Measurements from ENCODE around the gene GPR155. TPM values are rescaled to one million over a fixed set of nuclear protein-coding genes. Genes with fewer than 3 reads are reported as not detected.

Gene GPR155
- polyA plus RNA-seq, 1 donor (not counting 4 experiments of a cell fraction or from before 2014, with no cell fraction given), result 15.7 TPM

GRCh38 chr2:174439323-174439722, 47.5 kb downstream of the GPR155 start:
- no peak overlapping the region for H3K27ac ChIP-seq (ENCODE audit: control insufficient read depth, insufficient read depth, low read length)
- dilution Hi-C loops (cut with MboI; ENCODE audit: extremely low pct_ligation_motif_present, low sequenced_read_pairs), result no loop called here
- H3K4me3 ChIP-seq (ENCODE audit: control insufficient read depth in 2 of 3, extremely low read depth in 1 of 3, insufficient read depth in 2 of 3, low read depth in 1 of 3, low read length in 3 of 3), result no peak overlapping the region
- peaks cover 10% of the 10 kb centered on the region for H3K4me1 ChIP-seq (ENCODE audit: control insufficient read depth, extremely low read depth, insufficient read depth, low read length)
- H2AFZ ChIP-seq (ENCODE audit: control insufficient read depth, low read length), result no peak overlapping the region
- peaks cover 0 to 3% of the 10 kb centered on the region in 2 experiments for H3K36me3 ChIP-seq (ENCODE audit: control insufficient read depth in 2 of 2, extremely low read depth in 1 of 2, insufficient read depth in 2 of 2, low read length in 2 of 2)
- no peaks in the 10 kb centered on the region for H3K9me3 ChIP-seq (ENCODE audit: control insufficient read depth, low read depth, low read length)
- no peak overlapping the region for H3K4me2 ChIP-seq (ENCODE audit: control insufficient read depth, extremely low read depth, insufficient read depth, low read depth, low read length)
- no peak overlapping the region for H3K9ac ChIP-seq (ENCODE audit: control insufficient read depth, extremely low read depth, insufficient read depth, low read length)
- H3K79me2 ChIP-seq (ENCODE audit: control insufficient read depth, insufficient read depth, low read length), result no peaks in the 10 kb centered on the region
- no peaks in the 10 kb centered on the region for H4K20me1 ChIP-seq (ENCODE audit: control insufficient read depth, extremely low read depth, insufficient read depth, low read length)
- TF ChIP-seq CTCF (optimal IDR thresholded peaks at IDR 0.05 in 1 of 3, IDR thresholded peaks at IDR 0.05 in 1 of 3, conservative IDR thresholded peaks at IDR 0.05 in 1 of 3; ENCODE audit: extremely low read depth in 1 of 3, insufficient read depth in 2 of 3, low read length in 3 of 3) (no peak), EZH2 (IDR thresholded peaks at IDR 0.05; ENCODE audit: low read length) (no peak)
- no peak for FAIRE-seq
- H3K9me1 ChIP-seq (ENCODE audit: control insufficient read depth, extremely low read depth, insufficient read depth, low read length), result no peaks in the 10 kb centered on the region
- no peaks in the 10 kb centered on the region for H3K27me3 ChIP-seq (ENCODE audit: control insufficient read depth, extremely low read depth, insufficient read depth, low read length)
- no peak for DNase-seq (ENCODE audit: low read depth, low spot score)

DNA sequence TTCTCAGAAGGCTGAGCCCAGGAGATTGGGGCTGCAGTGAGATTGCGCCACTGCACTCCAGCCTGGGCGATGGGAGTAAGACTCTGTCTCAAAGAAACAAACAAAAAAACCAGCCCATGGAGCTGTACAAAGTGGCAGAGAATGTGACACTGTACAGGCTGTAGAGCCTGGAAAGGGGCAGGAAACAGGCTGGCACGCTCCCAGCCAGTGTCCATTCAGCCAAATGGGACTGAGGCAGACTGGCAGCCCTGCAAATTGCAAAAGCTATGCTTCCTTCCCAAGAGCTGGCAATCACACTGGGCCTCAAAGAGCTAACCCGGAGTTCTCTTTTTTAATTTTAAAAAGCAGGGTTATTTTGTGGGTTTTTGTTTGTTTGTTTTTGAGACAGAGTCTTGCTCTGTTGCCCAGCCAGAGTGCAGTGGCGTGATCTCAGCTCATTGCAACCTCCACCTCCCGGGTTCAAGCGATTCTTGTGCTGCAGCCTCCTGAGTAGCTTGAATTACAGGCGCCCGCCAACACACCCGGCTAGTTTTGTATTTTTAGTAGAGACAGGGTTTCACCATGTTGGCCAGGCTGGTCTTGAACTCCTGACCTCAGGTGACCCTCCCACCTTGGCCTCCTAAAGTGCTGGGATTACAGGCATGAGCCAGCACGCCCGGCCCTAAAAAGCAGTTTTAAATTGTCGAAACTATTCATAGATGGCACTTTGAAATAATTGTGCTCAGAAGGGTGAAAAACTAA, 48.5 kb downstream of the GPR155 start:
- Histone ChIP-seq H3K27ac (ENCODE audit: control insufficient read depth, insufficient read depth, low read length) (no peak overlapping the region), H3K36me3 (ENCODE audit: control insufficient read depth in 2 of 2, extremely low read depth in 1 of 2, insufficient read depth in 2 of 2, low read length in 2 of 2) (peaks cover 0 to 3% of the 10 kb centered on the region in 2 experiments), H3K4me3 (ENCODE audit: control insufficient read depth in 2 of 3, extremely low read depth in 1 of 3, insufficient read depth in 2 of 3, low read depth in 1 of 3, low read length in 3 of 3) (no peak overlapping the region), H3K4me2 (ENCODE audit: control insufficient read depth, extremely low read depth, insufficient read depth, low read depth, low read length) (no peak overlapping the region), H2AFZ (ENCODE audit: control insufficient read depth, low read length) (no peak overlapping the region), H3K4me1 (ENCODE audit: control insufficient read depth, extremely low read depth, insufficient read depth, low read length) (peaks cover 10% of the 10 kb centered on the region), H3K9me1 (ENCODE audit: control insufficient read depth, extremely low read depth, insufficient read depth, low read length) (no peaks in the 10 kb centered on the region), H4K20me1 (ENCODE audit: control insufficient read depth, extremely low read depth, insufficient read depth, low read length) (no peaks in the 10 kb centered on the region), H3K9me3 (ENCODE audit: control insufficient read depth, low read depth, low read length) (no peaks in the 10 kb centered on the region), H3K9ac (ENCODE audit: control insufficient read depth, extremely low read depth, insufficient read depth, low read length) (no peak overlapping the region), H3K79me2 (ENCODE audit: control insufficient read depth, insufficient read depth, low read length) (no peaks in the 10 kb centered on the region), H3K27me3 (ENCODE audit: control insufficient read depth, extremely low read depth, insufficient read depth, low read length) (no peaks in the 10 kb centered on the region)
- dilution Hi-C loops (cut with MboI; ENCODE audit: extremely low pct_ligation_motif_present, low sequenced_read_pairs), result no loop called here
- no peak for DNase-seq (ENCODE audit: low read depth, low spot score)
- no peak for FAIRE-seq
- no peak for TF ChIP-seq EZH2 (IDR thresholded peaks at IDR 0.05; ENCODE audit: low read length)
- TF ChIP-seq CTCF (optimal IDR thresholded peaks at IDR 0.05 in 1 of 3, IDR thresholded peaks at IDR 0.05 in 1 of 3, conservative IDR thresholded peaks at IDR 0.05 in 1 of 3; ENCODE audit: extremely low read depth in 1 of 3, insufficient read depth in 2 of 3, low read length in 3 of 3), result no peak

Measured in keratinocyte (primary cell).